ENCODE results near the gene COX8A.

COX8A gene

GRCh38 chr11:64003807-64004589 is 29.6 kb downstream of the COX8A start:
- DNase-seq: no peak

GRCh38 chr11:64004590-64004984 is 30.2 kb downstream of the COX8A start:
- DNase-seq: no peak

- DNase-seq: no peak
Measured at GRCh38 chr11:64005691-64006090, 31.3 kb downstream of the COX8A start.

- no peak for DNase-seq
Measured at GRCh38 chr11:64006398-64006797, 32.0 kb downstream of the COX8A start.

GRCh38 chr11:64007160-64007628 is 32.8 kb downstream of the COX8A start:
- DNase-seq: no peak

GRCh38 chr11:64007629-64008282 is 33.3 kb downstream of the COX8A start:
- DNase-seq: no peak

- no peak for DNase-seq
Measured at GRCh38 chr11:64008283-64008913, 34.0 kb downstream of the COX8A start.

- DNase-seq: no peak
Measured at GRCh38 chr11:64008914-64009633, 34.7 kb downstream of the COX8A start.

- no peak for DNase-seq
Measured at GRCh38 chr11:64009710-64010109, 35.3 kb downstream of the COX8A start.

GRCh38 chr11:64010783-64011182 is 36.4 kb downstream of the COX8A start:
- DNase-seq: no peak

GRCh38 chr11:64011371-64011770 is 37.0 kb downstream of the COX8A start:
- DNase-seq: no peak

- no peak for DNase-seq
Measured at GRCh38 chr11:64013141-64013896, 38.9 kb downstream of the COX8A start.

- no peak for DNase-seq
Measured at GRCh38 chr11:64014356-64014755, 39.9 kb downstream of the COX8A start.

GRCh38 chr11:64015510-64015909 is 41.1 kb downstream of the COX8A start:
- no peak for DNase-seq

- no peak for DNase-seq
Measured at GRCh38 chr11:64015935-64016845, 41.8 kb downstream of the COX8A start.

- DNase-seq: no peak
Measured at GRCh38 chr11:64017945-64018224, 43.5 kb downstream of the COX8A start.

GRCh38 chr11:64018310-64018709 is 43.9 kb downstream of the COX8A start:
- no peak for DNase-seq

GRCh38 chr11:64019106-64020037 is 45.0 kb downstream of the COX8A start:
- no peak for DNase-seq

GRCh38 chr11:64020976-64021756 is 46.7 kb downstream of the COX8A start:
- no peak for DNase-seq

- DNase-seq: no peak
Measured at GRCh38 chr11:64021757-64022093, 47.3 kb downstream of the COX8A start.

Data from activated naive CD4-positive, alpha-beta T cell (primary cell).